K562 (cell line): ENCODE data around the gene HBB. TPM values are rescaled to one million over a fixed set of nuclear protein-coding genes. Genes with fewer than 3 reads are reported as not detected.

Experiments used
- CTBP1 ChIP-seq: fragments of 450-650 bp; IDR thresholded peaks from 2 replicates; pipeline ENCODE4 v1.6.1; 2016; ENCODE audit warnings: borderline replicate concordance
- DEAF1 ChIP-seq: fragments of 450-650 bp; formaldehyde crosslinking; IDR thresholded peaks from 2 replicates; pipeline ENCODE4 v1.4.0; 2020; ENCODE audit warnings: mild to moderate bottlenecking, moderate library complexity
- ETS2 ChIP-seq: IDR thresholded peaks from 2 replicates; pipeline ENCODE4 v1.6.1; 2016; ENCODE audit warnings: borderline replicate concordance, missing genetic modification characterization, mild to moderate bottlenecking, moderate library complexity, missing compliant biosample characterization; ENCODE audit not compliant: poor library complexity, severe bottlenecking
- HNRNPUL1 ChIP-seq: fragments of 200-400 bp; formaldehyde crosslinking; IDR thresholded peaks from 2 replicates; pipeline ENCODE4 v1.6.1; 2017; ENCODE audit warnings: low read length
- HOMEZ ChIP-seq: fragments of 250-450 bp; sonication (Bioruptor Pico); IDR thresholded peaks from 2 replicates; pipeline ENCODE4 v1.4.0; 2020; ENCODE audit warnings: mild to moderate bottlenecking, moderate library complexity
- KDM1A ChIP-seq, 2 experiments: fragments of 450-650 bp; IDR thresholded peaks; 2 replicates each; pipeline ENCODE4 v1.6.1; 2016; ENCODE audit warnings: mild to moderate bottlenecking in 2 of 2
- KLF10 ChIP-seq: fragments of 250-450 bp; sonication (Bioruptor Pico); IDR thresholded peaks from 2 replicates; pipeline ENCODE4 v1.6.1; 2021; ENCODE audit warnings: matching md5 sums
- NFXL1 ChIP-seq: fragments of 450-650 bp; formaldehyde crosslinking; IDR thresholded peaks from 2 replicates; pipeline ENCODE4 v1.4.0; 2021; ENCODE audit warnings: mild to moderate bottlenecking
- PBX2 ChIP-seq, 2 experiments: IDR thresholded peaks in 1 of 2; conservative IDR thresholded peaks in 1 of 2; 2 replicates each; pipeline ENCODE4 v1.6.1; 2016; ENCODE audit warnings: low read depth in 2 of 2, mild to moderate bottlenecking in 1 of 2, missing compliant biosample characterization in 1 of 2, missing genetic modification characterization in 1 of 2, moderate library complexity in 1 of 2
- RREB1 ChIP-seq: fragments of 250-450 bp; sonication (Bioruptor Pico); IDR thresholded peaks from 2 replicates; pipeline ENCODE4 v1.4.0; 2020
- SLC30A9 ChIP-seq: fragments of 250-450 bp; sonication (Bioruptor Pico); IDR thresholded peaks from 2 replicates; pipeline ENCODE4 v1.8.0; 2022; ENCODE audit warnings: mild to moderate bottlenecking, moderate library complexity
- SMARCA4 ChIP-seq: fragments of 450-650 bp; IDR thresholded peaks from 2 replicates; pipeline ENCODE4 v1.6.1; 2016
- TRIM28 ChIP-seq: fragments of 450-650 bp; IDR thresholded peaks from 2 replicates; pipeline ENCODE4 v1.6.1; 2017
- U2AF2 ChIP-seq: fragments of 200-400 bp; formaldehyde crosslinking; optimal IDR thresholded peaks from 2 replicates; pipeline ENCODE3; 2017; ENCODE audit warnings: low read depth, mild to moderate bottlenecking, low read length
- ZNF589 ChIP-seq: fragments of 200-800 bp; sonication (Bioruptor generic); IDR thresholded peaks from 2 replicates; pipeline ENCODE4 v1.6.1; 2016; ENCODE audit warnings: low read depth, missing genetic modification characterization, missing compliant biosample characterization
- ZNF707 ChIP-seq: fragments of 250-450 bp; sonication (Bioruptor Pico); conservative IDR thresholded peaks from 2 replicates; pipeline ENCODE4 v1.8.0; 2022; ENCODE audit warnings: inconsistent platforms, mild to moderate bottlenecking, moderate library complexity
- ZNF79 ChIP-seq: fragments of 250-450 bp; sonication (Bioruptor Pico); IDR thresholded peaks from 2 replicates; pipeline ENCODE4 v1.4.0; 2020; ENCODE audit warnings: low read depth, mild to moderate bottlenecking, moderate library complexity
- polyA plus RNA-seq, 8 experiments: library from polyadenylated mRNA; depleted of rRNA in 4 of 8; stranded (reverse) in 5 of 8; unstranded in 3 of 8; fragments of >200 nt; fragmentation: Nextera tagmentation in 2 of 8; fragmentation: Illumina TruSeq in 1 of 8; extraction: Ambion mirVana in 2 of 8; extraction: Trizol in 1 of 8; gene quantifications; 2 replicates each; pipeline versions ENCODE4 v1.2.1 to v1.2.3, GENCODE V29; 2011 to 2014; ENCODE audit warnings: inconsistent platforms in 1 of 8, missing spikeins in 1 of 8
- total RNA-seq, 7 experiments: library from RNA; depleted of rRNA in 6 of 7; stranded (reverse); fragments of >200 nt in 6 of 7; fragmentation: Illumina TruSeq in 2 of 7; extraction: Trizol in 2 of 7; gene quantifications; 2 replicates each; pipeline versions ENCODE4 v1.2.1 to v1.2.3, GENCODE V29; 2011 to 2021; ENCODE audit warnings: low replicate concordance in 1 of 7

The HBB gene
- total and polyA plus RNA-seq, 9 of the 15 experiments (the other 6 are each of a cell fraction or from before 2014, with no cell fraction given): 0.33 to 3.4 (median 1.2) TPM; not detected in 2

GRCh38 chr11:5267033-5267563 lies 40.2 kb upstream of the HBB start (continued):
- TF ChIP-seq PBX2 (CRISPR knock-in tag; IDR thresholded peaks at IDR 0.05; ENCODE audit: low read depth) (no peak), PBX2 (tag; conservative IDR thresholded peaks at IDR 0.05; ENCODE audit: low read depth) (peak; percentile 80), CTBP1 (peak; percentile 65; the same call in 1 of the 2 replicates), SLC30A9 (CRISPR knock-in tag) (no peak), ZNF79 (no peak), HOMEZ (no peak), DEAF1 (CRISPR knock-in tag) (no peak), ZNF707 (CRISPR knock-in tag) (no peak), NFXL1 (no peak), RREB1 (CRISPR knock-in tag) (no peak), ETS2 (tag) (no peak), U2AF2 (no peak), TRIM28 (no peak), ZNF589 (CRISPR knock-in tag) (no peak), KDM1A (IDR thresholded peaks at IDR 0.05) (peak; percentile 88 to 91), HNRNPUL1 (no peak), KLF10 (no peak), SMARCA4 (0 out of 2 replicates have a peak, but pooled peaks have one; percentile 34)
